A673 (cell line): ENCODE results near the gene COA3. TPM values are rescaled to one million over a fixed set of nuclear protein-coding genes. Genes with fewer than 3 reads are reported as not detected.

Source experiments
- BruUV-seq: library from RNA; stranded (reverse); fragments of 400-500 nt; replicated peaks from 2 replicates; lab custom pipeline; 2021; lab: Mats Ljungman, UMichigan
- CTCF ChIA-PET: fragments of 300-600 bp; sonication (Branson Sonifier 250); formaldehyde crosslinking; loops from one replicate; lab custom pipeline; 2022; ENCODE audit warnings: antibody characterized with exemption; lab: Charles Lee
- POLR2A ChIA-PET: fragments of 300-600 bp; sonication (Branson Sonifier 250); formaldehyde crosslinking; loops from one replicate; lab custom pipeline; 2022; ENCODE audit warnings: antibody characterized with exemption; ENCODE audit not compliant: low non-redundant PET; lab: Charles Lee
- DNase-seq: peaks from one replicate; pipeline ENCODE4 v3.0.0-alpha.2; 2015; ENCODE audit warnings: low spot score
- H3K27ac ChIP-seq: fragments of 200-600 bp; sonication (generic); 2 replicates; pipeline ENCODE4 v1.5.1; 2016; ENCODE audit warnings: mixed run types, low read depth, mild to moderate bottlenecking, mixed read lengths, antibody characterized with exemption, low read length; ENCODE audit not compliant: poor library complexity, severe bottlenecking
- H3K27me3 ChIP-seq: fragments of 200-600 bp; sonication (generic); replicated peaks from 2 replicates; pipeline ENCODE4 v1.6.1; 2017; ENCODE audit warnings: mixed run types, low read depth, mild to moderate bottlenecking, mixed read lengths, antibody characterized with exemption, low read length; ENCODE audit not compliant: insufficient read depth, poor library complexity
- H3K36me3 ChIP-seq: fragments of 200-600 bp; sonication (generic); 2 replicates; pipeline ENCODE4 v1.6.1; 2016; ENCODE audit warnings: mixed run types, mild to moderate bottlenecking, mixed read lengths, antibody characterized with exemption, low read length; ENCODE audit not compliant: insufficient read depth, poor library complexity, severe bottlenecking
- H3K4me1 ChIP-seq: fragments of 200-600 bp; sonication (generic); 2 replicates; pipeline ENCODE4 v1.6.1; 2017; ENCODE audit warnings: mixed run types, mild to moderate bottlenecking, mixed read lengths, antibody characterized with exemption, low read length; ENCODE audit not compliant: insufficient read depth, poor library complexity, severe bottlenecking
- H3K4me3 ChIP-seq: fragments of 200-600 bp; sonication (generic); 2 replicates; pipeline ENCODE4 v1.5.1; 2016; ENCODE audit warnings: low read depth, mixed run types, mild to moderate bottlenecking, mixed read lengths, low read length; ENCODE audit not compliant: poor library complexity, severe bottlenecking
- H3K9me3 ChIP-seq: fragments of 200-600 bp; sonication (generic); 2 replicates; pipeline ENCODE4 v1.6.1; 2016; ENCODE audit warnings: mixed run types, low read depth, mild to moderate bottlenecking, mixed read lengths, antibody characterized with exemption, low read length; ENCODE audit not compliant: poor library complexity, severe bottlenecking
- EZH2 ChIP-seq: fragments of 200-600 bp; sonication (generic); IDR thresholded peaks from 2 replicates; pipeline ENCODE4 v1.6.1; 2017; ENCODE audit warnings: borderline replicate concordance, low read depth, mild to moderate bottlenecking, mixed read lengths, antibody characterized with exemption, low read length; ENCODE audit not compliant: poor library complexity, severe bottlenecking
- intact Hi-C: fragments of 100-400 bp; cut with micrococcal nuclease; formaldehyde crosslinking; loops from one replicate; pipeline ENCODE4 v1.10.0; 2022; ENCODE audit not compliant: unreplicated experiment
- total RNA-seq: library from RNA; stranded (reverse); gene quantifications from 2 replicates; pipeline ENCODE4 v1.2.3, GENCODE V29; 2021
- TF ChIP-seq, protein P1 (sequence below): fragments of 300-800, 200-600 bp; sonication (generic); conservative IDR thresholded peaks from 2 replicates; pipeline ENCODE4 v1.5.1; 2017; ENCODE audit warnings: low read depth, mild to moderate bottlenecking, antibody characterized with exemption, low read length, moderate library complexity, mixed read lengths

COA3 gene
- total RNA-seq, 1 experiment from 2014 or later, result 29.0 TPM

DNA sequence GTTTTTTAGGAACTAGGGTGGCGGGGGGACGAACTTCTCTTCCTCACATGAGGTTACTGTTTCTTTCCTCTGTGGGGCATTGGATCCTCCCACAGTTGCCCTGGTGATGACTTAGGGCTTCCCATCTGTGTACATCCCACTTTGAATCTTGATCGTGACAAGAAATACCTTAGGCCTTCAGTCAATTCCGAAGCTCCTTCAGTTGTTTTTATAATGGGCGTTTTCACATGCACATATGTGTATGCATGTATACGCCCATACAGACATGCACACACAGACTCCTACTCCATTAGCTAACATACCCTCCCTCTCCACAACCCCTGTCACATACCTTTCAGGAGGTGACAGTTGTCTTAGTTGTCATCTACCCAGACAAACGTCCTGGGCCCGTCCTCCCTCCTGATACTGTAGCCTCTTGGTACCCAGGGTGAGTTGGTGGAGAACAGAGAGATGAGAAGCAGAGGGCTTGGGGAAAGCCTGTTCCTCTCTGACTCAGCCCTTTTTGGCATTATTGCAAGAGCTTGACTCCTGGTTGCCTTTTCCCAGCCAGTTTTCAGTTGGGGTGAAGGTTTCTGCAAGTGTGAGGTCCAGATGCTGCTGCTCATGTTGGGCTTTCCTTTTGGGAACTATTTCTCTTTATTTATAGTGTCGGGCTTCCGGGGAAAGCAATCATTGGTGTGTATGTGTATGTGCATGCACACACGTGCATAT lies 43.6 kb upstream of the COA3 start:
- DNase-seq, result no peak
- peaks cover 28% of the 10 kb centered on the region for H3K36me3 ChIP-seq
- no peak for TF ChIP-seq EZH2
- TF ChIP-seq, protein P1, sequence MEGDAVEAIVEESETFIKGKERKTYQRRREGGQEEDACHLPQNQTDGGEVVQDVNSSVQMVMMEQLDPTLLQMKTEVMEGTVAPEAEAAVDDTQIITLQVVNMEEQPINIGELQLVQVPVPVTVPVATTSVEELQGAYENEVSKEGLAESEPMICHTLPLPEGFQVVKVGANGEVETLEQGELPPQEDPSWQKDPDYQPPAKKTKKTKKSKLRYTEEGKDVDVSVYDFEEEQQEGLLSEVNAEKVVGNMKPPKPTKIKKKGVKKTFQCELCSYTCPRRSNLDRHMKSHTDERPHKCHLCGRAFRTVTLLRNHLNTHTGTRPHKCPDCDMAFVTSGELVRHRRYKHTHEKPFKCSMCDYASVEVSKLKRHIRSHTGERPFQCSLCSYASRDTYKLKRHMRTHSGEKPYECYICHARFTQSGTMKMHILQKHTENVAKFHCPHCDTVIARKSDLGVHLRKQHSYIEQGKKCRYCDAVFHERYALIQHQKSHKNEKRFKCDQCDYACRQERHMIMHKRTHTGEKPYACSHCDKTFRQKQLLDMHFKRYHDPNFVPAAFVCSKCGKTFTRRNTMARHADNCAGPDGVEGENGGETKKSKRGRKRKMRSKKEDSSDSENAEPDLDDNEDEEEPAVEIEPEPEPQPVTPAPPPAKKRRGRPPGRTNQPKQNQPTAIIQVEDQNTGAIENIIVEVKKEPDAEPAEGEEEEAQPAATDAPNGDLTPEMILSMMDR, result no peak
- H3K27ac ChIP-seq, result no peak overlapping the region
- ChIA-PET CTCF (no interaction called here), POLR2A (no interaction called here)
- intact Hi-C loops, result loop anchor here (2.0 kb wide), 1 partner anchor 95 kb away; no protein-coding TSS in a partner anchor
- H3K4me1 ChIP-seq, result no peaks in the 10 kb centered on the region
- no peak overlapping the region for H3K4me3 ChIP-seq
- H3K27me3 ChIP-seq, result no peaks in the 10 kb centered on the region
- TSS peak; percentile 28 for BruUV-seq
- H3K9me3 ChIP-seq, result no peaks in the 10 kb centered on the region

DNA sequence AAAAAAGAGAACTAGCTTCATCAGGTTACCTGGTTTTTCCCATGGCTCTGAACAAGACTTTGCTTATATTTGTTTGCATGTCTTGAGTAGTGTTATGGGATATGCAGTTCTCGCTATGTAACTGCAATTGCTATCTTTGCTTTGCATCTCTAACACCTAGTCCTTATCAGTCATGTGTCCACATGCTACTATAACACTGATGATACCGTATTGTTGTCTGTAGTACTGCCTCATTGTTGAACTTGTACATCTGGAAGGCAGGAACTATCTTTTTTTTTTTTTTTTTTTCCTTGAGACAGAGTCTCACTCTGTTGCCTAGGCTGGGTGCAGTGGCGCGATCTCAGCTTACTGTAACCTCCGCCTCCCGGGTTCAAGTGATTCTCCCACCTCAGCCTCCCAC lies 37.2 kb upstream of the COA3 start:
- CTCF ChIA-PET, result no interaction called here
- Histone ChIP-seq H3K36me3 (peaks cover 17% of the 10 kb centered on the region), H3K4me3 (no peak overlapping the region), H3K27ac (no peak overlapping the region), H3K27me3 (no peaks in the 10 kb centered on the region), H3K9me3 (no peaks in the 10 kb centered on the region), H3K4me1 (peaks cover 9% of the 10 kb centered on the region)
- TF ChIP-seq, protein P1, result no peak
- TF ChIP-seq EZH2, result no peak
- no peak for DNase-seq
- POLR2A ChIA-PET, result no interaction called here
- intact Hi-C loops, result no loop called here
- BruUV-seq, result no TSS peak

DNA sequence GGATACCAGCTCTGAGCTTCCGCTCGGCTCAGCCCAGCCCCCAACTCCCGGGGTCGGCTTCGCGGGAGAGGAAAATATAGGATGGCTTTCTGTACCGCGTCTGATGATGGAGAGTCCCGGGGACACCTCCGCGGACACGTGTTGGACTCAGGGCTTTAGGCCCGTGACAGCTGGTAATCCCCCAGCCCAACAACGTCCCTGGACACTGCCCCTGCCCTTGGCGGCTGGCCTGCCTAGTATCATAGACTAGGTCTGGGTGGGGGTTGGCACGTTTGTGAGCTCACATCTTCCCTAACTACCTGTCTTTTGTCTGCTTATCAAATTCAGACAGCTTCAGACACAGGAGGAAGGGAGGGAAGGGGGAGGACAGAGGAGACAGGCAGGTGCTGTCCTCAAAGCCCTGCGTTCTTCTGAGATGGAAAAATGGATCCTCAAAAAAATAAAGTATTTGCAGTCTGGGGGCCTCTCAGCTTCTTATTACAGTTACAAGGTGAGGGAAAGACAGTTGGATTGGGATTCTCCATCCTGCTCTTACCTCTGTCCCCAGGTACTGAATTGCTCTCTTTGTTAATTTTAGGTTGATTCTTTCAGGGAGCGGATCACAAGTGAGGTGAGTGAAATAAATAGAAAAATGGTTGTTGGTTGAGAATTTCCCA lies 35.4 kb upstream of the COA3 start:
- Histone ChIP-seq H3K9me3 (no peaks in the 10 kb centered on the region), H3K36me3 (peaks cover 11% of the 10 kb centered on the region), H3K27me3 (no peaks in the 10 kb centered on the region), H3K4me3 (peak overlapping the region; percentile 79), H3K4me1 (peaks cover 9% of the 10 kb centered on the region), H3K27ac (peak overlapping the region; percentile 95)
- no TSS peak for BruUV-seq
- no peak for TF ChIP-seq EZH2
- TF ChIP-seq, protein P1, result no peak
- POLR2A ChIA-PET, result interaction anchor here (0.7 kb wide), 1 partner anchor 526 kb away, joined by 14 read pairs; no protein-coding TSS in a partner anchor
- intact Hi-C loops, result no loop called here
- CTCF ChIA-PET, result no interaction called here
- DNase-seq, result peak; percentile 14
